Stomach (tissue), 9 donors: ENCODE measurements around the gene PPP2R3C. TPM values are rescaled to one million over a fixed set of nuclear protein-coding genes. Genes with fewer than 3 reads are reported as not detected.

Experiments used
- DNase-seq, 2 donors: peaks; one replicate each; pipeline versions ENCODE4 v3.0.0 to v3.0.0-alpha.2; 2013 to 2019
- H3K27ac ChIP-seq, 5 donors: fragments of 200-600 bp in 4 of 5; sonication (generic) in 4 of 5; one replicate each; pipeline ENCODE4 v1.5.1; 2013 to 2019; ENCODE audit warnings: mild to moderate bottlenecking in 1 of 5, moderate library complexity in 1 of 5
- H3K27me3 ChIP-seq, 3 donors: fragments of 200-600 bp; sonication (generic); one replicate each; pipeline ENCODE4 v1.5.1; 2017 to 2019; ENCODE audit warnings: mixed run types in 1 of 3
- H3K36me3 ChIP-seq, 4 donors: fragments of 200-600 bp; sonication (generic); 1 replicate in 3 of 4; 2 replicates in 1 of 4; pipeline ENCODE4 v1.5.1; 2016 to 2019
- H3K4me1 ChIP-seq, 4 donors: fragments of 200-600 bp; sonication (generic); one replicate each; pipeline ENCODE4 v1.5.1; 2016 to 2019
- H3K4me3 ChIP-seq, 4 donors: fragments of 200-600 bp; sonication (generic) in 3 of 4; one replicate each; pipeline ENCODE4 v1.5.1; 2016 to 2019; ENCODE audit warnings: mild to moderate bottlenecking in 1 of 4
- H3K9me3 ChIP-seq, 4 donors: fragments of 200-600 bp; sonication (generic); one replicate each; pipeline ENCODE4 v1.5.1; 2016 to 2019
- CTCF ChIP-seq, 7 experiments: fragments of 450-650 bp in 4 of 7; fragments of 200-600 bp in 3 of 7; sonication (generic) in 3 of 7; IDR thresholded peaks; one replicate each; pipeline ENCODE4 v1.5.1; 2016 to 2019; ENCODE audit warnings: antibody characterized with exemption in 7 of 7, control low read depth in 2 of 7, mild to moderate bottlenecking in 1 of 7
- EP300 ChIP-seq: sonication (generic); formaldehyde crosslinking; IDR thresholded peaks from one replicate; pipeline ENCODE4 v1.6.1; 2017; ENCODE audit warnings: antibody characterized with exemption
- POLR2A ChIP-seq, 4 donors: fragments of 450-650 bp; IDR thresholded peaks; one replicate each; pipeline ENCODE4 v1.6.1; 2016; ENCODE audit warnings: antibody characterized with exemption in 4 of 4, control low read depth in 2 of 4, mild to moderate bottlenecking in 1 of 4, moderate library complexity in 1 of 4
- POLR2AphosphoS5 ChIP-seq, 3 donors: sonication (generic); formaldehyde crosslinking; IDR thresholded peaks; one replicate each; pipeline ENCODE4 v1.6.1; 2016; ENCODE audit warnings: antibody characterized with exemption in 3 of 3
- WGBS, 5 donors: extraction: QIAGEN DNeasy Blood & Tissue Kit in 3 of 5; methylation state at CpG; one replicate each; pipeline versions ENCODE4 v1.1.5 to v1.1.7; 2013 to 2018; 5-methylcytosine and 5-hydroxymethylcytosine counted together
- intact Hi-C: fragments of 100-400 bp; cut with DNase I; formaldehyde crosslinking; loops from one replicate; pipeline ENCODE4 v1.15.1; 2023; ENCODE audit warnings: low total_unique reads
- polyA plus RNA-seq, 3 donors: library from polyadenylated mRNA; stranded (reverse); fragments of 200-250 nt; gene quantifications; one replicate each; pipeline ENCODE4 v1.2.3, GENCODE V29; 2013
- total RNA-seq, 5 donors: library from RNA; depleted of rRNA; stranded (reverse); fragments of >200 nt; gene quantifications; one replicate each; pipeline versions ENCODE4 v1.1.0 to v1.2.3, GENCODE V29; 2014 to 2016
- donor health status: healthy with polysubstance abuse.
- donor health status: Bipolar disorder and iron deficiency.
- donor health status: healthy.

The PPP2R3C gene
- total and polyA plus RNA-seq, 8 donors = 15.6 to 53.7 (median 24.7) TPM

- Histone ChIP-seq H3K9me3 (no peaks in the 10 kb centered on the region), H3K27me3 (no peaks in the 10 kb centered on the region), H3K36me3 (peaks cover 10 to 65% (median 39%) of the 10 kb centered on the region in 4 donors), H3K27ac (no peak overlapping the region), H3K4me3 (no peak overlapping the region), H3K4me1 (no peaks in the 10 kb centered on the region)
- intact Hi-C loops = no loop called here
- 69 to 88% (median 77%) methylated on average over 4 to 5 of the region's 5 CpGs; no CpG with 5 or more reads in 2 of the 5 donors for WGBS, 5 donors
- no peak for DNase-seq
- TF ChIP-seq POLR2AphosphoS5 (IDR thresholded peaks at IDR 0.05) = no peak
- TF ChIP-seq CTCF (IDR thresholded peaks at IDR 0.05) = no peak
- TF ChIP-seq POLR2A (IDR thresholded peaks at IDR 0.05) = no peak
- TF ChIP-seq EP300 = no peak
Measured at GRCh38 chr14:35138585-35138984, 16.8 kb upstream of the PPP2R3C start.

DNA sequence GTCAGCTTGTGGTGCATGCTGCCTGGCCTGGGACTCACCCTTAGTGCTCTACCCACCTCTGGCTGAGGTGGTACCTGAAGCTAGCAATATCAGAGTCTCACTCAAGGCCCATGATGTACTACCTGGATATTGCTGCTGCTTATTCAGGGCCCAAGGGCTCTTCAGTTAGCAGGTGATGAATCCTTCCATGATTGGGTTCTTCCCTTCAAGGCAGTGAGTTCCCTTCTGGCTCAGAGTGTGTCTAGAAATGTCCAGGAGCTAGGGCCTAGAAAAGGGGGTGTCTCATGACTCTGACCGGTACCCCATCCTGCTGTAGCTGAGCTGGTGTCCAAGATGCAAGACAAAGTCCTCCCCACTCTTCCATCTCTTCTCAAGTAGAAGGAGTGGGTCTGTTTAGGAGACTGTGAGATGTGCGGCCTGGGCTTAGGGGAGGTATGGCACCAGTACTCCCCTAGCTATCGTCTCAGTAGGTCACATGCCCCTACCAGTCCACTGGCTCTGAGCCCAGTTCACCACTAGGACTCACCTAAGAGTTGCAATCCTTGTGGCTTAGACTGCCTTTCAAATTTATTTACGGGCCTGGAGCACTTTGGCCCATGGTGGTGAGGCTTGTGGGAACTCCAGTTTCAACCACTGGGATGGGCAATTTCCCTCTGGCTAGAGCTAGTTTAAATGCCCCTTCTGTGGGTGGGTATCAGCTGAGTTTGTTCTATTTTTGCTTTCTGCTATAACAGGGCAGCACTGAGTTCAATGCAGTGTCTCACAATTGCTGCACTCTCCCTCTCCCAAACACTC is 12.7 kb upstream of the PPP2R3C start:
- WGBS, 5 donors = 76 to 87% (median 82%) methylated on average over 4 of the region's 4 CpGs
- Histone ChIP-seq H3K4me3 (no peak overlapping the region), H3K27me3 (no peaks in the 10 kb centered on the region), H3K4me1 (no peaks in the 10 kb centered on the region), H3K9me3 (no peaks in the 10 kb centered on the region), H3K27ac (no peak overlapping the region), H3K36me3 (peaks cover 10 to 73% (median 52%) of the 10 kb centered on the region in 4 donors)
- intact Hi-C loops = no loop called here
- TF ChIP-seq POLR2A (IDR thresholded peaks at IDR 0.05) (no peak), CTCF (IDR thresholded peaks at IDR 0.05) (no peak), EP300 (no peak), POLR2AphosphoS5 (IDR thresholded peaks at IDR 0.05) (no peak)
- DNase-seq = no peak

GRCh38 chr14:35133542-35134328 is 11.9 kb upstream of the PPP2R3C start:
- H3K4me1 ChIP-seq = no peaks in the 10 kb centered on the region
- H3K4me3 ChIP-seq = no peak overlapping the region
- no peaks in the 10 kb centered on the region for H3K9me3 ChIP-seq
- no peak for DNase-seq
- no peaks in the 10 kb centered on the region for H3K27me3 ChIP-seq
- TF ChIP-seq CTCF (IDR thresholded peaks at IDR 0.05) = no peak
- TF ChIP-seq EP300 = no peak
- no peak for TF ChIP-seq POLR2A (IDR thresholded peaks at IDR 0.05)
- TF ChIP-seq POLR2AphosphoS5 (IDR thresholded peaks at IDR 0.05) = no peak
- 73 to 90% (median 81%) methylated on average over 5 to 6 of the region's 6 CpGs for WGBS, 5 donors
- no peak overlapping the region for H3K27ac ChIP-seq
- intact Hi-C loops = no loop called here
- peaks cover 10 to 71% (median 49%) of the 10 kb centered on the region in 4 donors for H3K36me3 ChIP-seq

DNA sequence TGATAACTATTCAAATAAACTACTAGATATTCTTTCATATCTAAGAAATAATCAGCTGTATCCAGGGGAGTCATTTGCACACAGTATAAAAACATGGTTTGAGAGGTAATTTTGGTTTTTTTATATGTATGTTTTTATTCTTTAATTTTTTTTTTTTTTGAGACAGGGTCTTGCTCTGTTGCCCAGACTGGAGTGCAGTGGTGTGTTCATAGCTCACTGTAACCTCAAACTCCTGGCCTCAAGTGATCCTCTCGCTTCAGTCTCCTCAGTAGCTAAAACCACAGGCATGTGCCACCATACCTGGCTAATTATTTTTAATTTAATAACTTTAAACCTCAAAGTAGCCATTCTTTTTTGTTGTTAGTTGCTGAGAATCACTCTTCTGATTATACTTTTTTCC is 2.3 kb upstream of the PPP2R3C start:
- H3K4me3 ChIP-seq = no peak overlapping the region
- intact Hi-C loops = no loop called here
- WGBS, 5 donors = 80 to 93% (median 89%) methylated on average over 1 of the region's 1 CpG

More for the DNA sequence above, 2.3 kb upstream of the PPP2R3C start:
- no peak for TF ChIP-seq POLR2A (IDR thresholded peaks at IDR 0.05)
- TF ChIP-seq EP300 = no peak
- TF ChIP-seq POLR2AphosphoS5 (IDR thresholded peaks at IDR 0.05) = no peak
- no peak for TF ChIP-seq CTCF (IDR thresholded peaks at IDR 0.05)
- no peak for DNase-seq
- no peak overlapping the region for H3K27ac ChIP-seq
- peaks cover 15 to 58% (median 37%) of the 10 kb centered on the region in 4 donors for H3K4me1 ChIP-seq
- H3K9me3 ChIP-seq = no peaks in the 10 kb centered on the region
- peaks cover 0 to 16% (median 11%) of the 10 kb centered on the region in 4 donors for H3K36me3 ChIP-seq
- no peaks in the 10 kb centered on the region for H3K27me3 ChIP-seq
